ENCODE results near the gene PLBD2. TPM values are rescaled to one million over a fixed set of nuclear protein-coding genes. Genes with fewer than 3 reads are reported as not detected.

The PLBD2 gene
- total RNA-seq, 1 donor from 2014 or later, result 102 TPM

- H3K4me3 Mint-ChIP-seq (ENCODE audit: unreplicated experiment), result no peak overlapping the region
- peaks cover 1% of the 10 kb centered on the region for H3K27me3 Mint-ChIP-seq (ENCODE audit: low read depth)
- H3K27ac Mint-ChIP-seq (ENCODE audit: unreplicated experiment), result no peak overlapping the region
- no peaks in the 10 kb centered on the region for H3K4me1 Mint-ChIP-seq (ENCODE audit: low read depth)
- no peak for DNase-seq (ENCODE audit: low spot score)
- no peaks in the 10 kb centered on the region for H3K9me3 Mint-ChIP-seq (ENCODE audit: low read depth)
- TF ChIP-seq CTCF (IDR thresholded peaks at IDR 0.05), result no peak
- peaks cover 9% of the 10 kb centered on the region for H3K36me3 Mint-ChIP-seq (ENCODE audit: low read depth)
Measured at GRCh38 chr12:113391650-113392337, 33.4 kb downstream of the PLBD2 start.

- Mint-ChIP-seq H3K27ac (ENCODE audit: unreplicated experiment) (no peak overlapping the region), H3K4me1 (ENCODE audit: low read depth) (no peaks in the 10 kb centered on the region), H3K4me3 (ENCODE audit: unreplicated experiment) (no peak overlapping the region), H3K27me3 (ENCODE audit: low read depth) (peaks cover 7% of the 10 kb centered on the region), H3K36me3 (ENCODE audit: low read depth) (peaks cover 6% of the 10 kb centered on the region), H3K9me3 (ENCODE audit: low read depth) (no peaks in the 10 kb centered on the region)
- DNase-seq (ENCODE audit: low spot score), result no peak
- no peak for TF ChIP-seq CTCF (IDR thresholded peaks at IDR 0.05)
Measured at GRCh38 chr12:113392520-113392919, 34.1 kb downstream of the PLBD2 start.

GRCh38 chr12:113392988-113393579 is 34.7 kb downstream of the PLBD2 start:
- Mint-ChIP-seq H3K4me3 (ENCODE audit: unreplicated experiment) (no peak overlapping the region), H3K9me3 (ENCODE audit: low read depth) (no peaks in the 10 kb centered on the region), H3K4me1 (ENCODE audit: low read depth) (no peaks in the 10 kb centered on the region), H3K36me3 (ENCODE audit: low read depth) (peaks cover 4% of the 10 kb centered on the region), H3K27ac (ENCODE audit: unreplicated experiment) (no peak overlapping the region), H3K27me3 (ENCODE audit: low read depth) (peaks cover 11% of the 10 kb centered on the region)
- no peak for TF ChIP-seq CTCF (IDR thresholded peaks at IDR 0.05)
- DNase-seq (ENCODE audit: low spot score), result no peak

GRCh38 chr12:113393749-113394148 is 35.4 kb downstream of the PLBD2 start:
- Mint-ChIP-seq H3K27ac (ENCODE audit: unreplicated experiment) (no peak overlapping the region), H3K4me1 (ENCODE audit: low read depth) (no peaks in the 10 kb centered on the region), H3K9me3 (ENCODE audit: low read depth) (no peaks in the 10 kb centered on the region), H3K4me3 (ENCODE audit: unreplicated experiment) (no peak overlapping the region), H3K36me3 (ENCODE audit: low read depth) (peaks cover under 1% of the 10 kb centered on the region), H3K27me3 (ENCODE audit: low read depth) (peaks cover 11% of the 10 kb centered on the region)
- no peak for DNase-seq (ENCODE audit: low spot score)
- no peak for TF ChIP-seq CTCF (IDR thresholded peaks at IDR 0.05)

- no peak overlapping the region for H3K27ac Mint-ChIP-seq (ENCODE audit: unreplicated experiment)
- TF ChIP-seq CTCF (IDR thresholded peaks at IDR 0.05), result no peak
- peaks cover 11% of the 10 kb centered on the region for H3K27me3 Mint-ChIP-seq (ENCODE audit: low read depth)
- DNase-seq (ENCODE audit: low spot score), result no peak
- H3K4me1 Mint-ChIP-seq (ENCODE audit: low read depth), result no peaks in the 10 kb centered on the region
- H3K4me3 Mint-ChIP-seq (ENCODE audit: unreplicated experiment), result no peak overlapping the region
- H3K36me3 Mint-ChIP-seq (ENCODE audit: low read depth), result no peaks in the 10 kb centered on the region
- H3K9me3 Mint-ChIP-seq (ENCODE audit: low read depth), result no peaks in the 10 kb centered on the region
Measured at GRCh38 chr12:113395119-113395518, 36.7 kb downstream of the PLBD2 start.

Measured in chondrocyte (in vitro differentiated cells).